Hepatic stellate cell (primary cell): ENCODE measurements around the gene FBXO17.

Experiments
- DNase-seq: peaks from one replicate; pipeline ENCODE4 v3.0.0; 2011; ENCODE audit warnings: low spot score

The FBXO17 gene

DNA sequence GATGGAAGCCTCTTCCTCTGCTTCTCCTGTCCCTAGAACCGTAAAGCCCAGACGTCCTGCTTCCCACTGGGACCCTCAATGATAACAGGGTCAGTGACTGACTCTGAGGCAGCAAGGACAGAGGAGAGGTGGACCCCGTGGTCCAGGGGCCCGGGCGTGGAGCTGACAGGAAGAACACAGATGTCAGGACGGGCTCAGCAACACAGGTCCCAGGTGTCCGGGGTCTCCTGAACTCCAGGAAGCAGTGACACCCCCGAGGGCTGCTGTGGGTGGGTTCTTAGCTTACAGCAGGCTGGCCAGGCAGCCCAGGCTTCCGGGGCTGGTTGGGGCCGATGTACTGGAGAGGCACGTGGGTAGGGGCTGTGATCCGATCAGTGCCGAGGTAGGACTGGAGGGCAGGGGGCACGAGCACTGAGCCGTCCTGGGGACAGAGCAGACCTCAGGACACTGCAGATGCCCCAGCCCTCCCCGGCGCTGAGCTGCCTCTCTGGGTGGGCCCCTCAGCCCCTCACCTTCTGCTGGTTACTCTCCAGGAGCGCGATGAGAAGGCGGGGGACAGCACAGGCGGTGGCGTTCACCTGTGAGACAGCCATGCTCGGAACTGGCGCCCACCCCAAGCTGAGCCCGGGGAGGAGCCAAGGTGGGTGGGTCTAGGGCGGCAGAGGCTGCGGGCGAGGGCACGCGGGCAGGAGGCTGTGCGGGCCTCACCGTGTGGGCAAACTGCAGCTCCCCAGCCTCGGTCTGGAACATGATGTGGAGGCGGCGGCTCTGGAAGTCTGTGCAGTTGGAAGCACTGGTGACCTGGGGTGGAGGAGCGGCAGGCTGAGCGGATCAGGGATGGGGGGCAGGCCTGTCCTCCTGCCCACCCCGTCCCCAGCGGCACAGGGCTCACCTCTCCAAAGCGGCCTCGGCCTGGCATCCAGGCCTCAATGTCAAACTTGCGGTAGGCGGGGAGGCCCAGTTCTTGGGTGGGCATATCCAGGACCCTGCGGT is 59.9 kb downstream of the FBXO17 start:
- DNase-seq = no peak

GRCh38 chr19:38913958-38914357 is 61.6 kb downstream of the FBXO17 start:
- DNase-seq = no peak

GRCh38 chr19:38912600-38913514 is 62.7 kb downstream of the FBXO17 start:
- no peak for DNase-seq

DNA sequence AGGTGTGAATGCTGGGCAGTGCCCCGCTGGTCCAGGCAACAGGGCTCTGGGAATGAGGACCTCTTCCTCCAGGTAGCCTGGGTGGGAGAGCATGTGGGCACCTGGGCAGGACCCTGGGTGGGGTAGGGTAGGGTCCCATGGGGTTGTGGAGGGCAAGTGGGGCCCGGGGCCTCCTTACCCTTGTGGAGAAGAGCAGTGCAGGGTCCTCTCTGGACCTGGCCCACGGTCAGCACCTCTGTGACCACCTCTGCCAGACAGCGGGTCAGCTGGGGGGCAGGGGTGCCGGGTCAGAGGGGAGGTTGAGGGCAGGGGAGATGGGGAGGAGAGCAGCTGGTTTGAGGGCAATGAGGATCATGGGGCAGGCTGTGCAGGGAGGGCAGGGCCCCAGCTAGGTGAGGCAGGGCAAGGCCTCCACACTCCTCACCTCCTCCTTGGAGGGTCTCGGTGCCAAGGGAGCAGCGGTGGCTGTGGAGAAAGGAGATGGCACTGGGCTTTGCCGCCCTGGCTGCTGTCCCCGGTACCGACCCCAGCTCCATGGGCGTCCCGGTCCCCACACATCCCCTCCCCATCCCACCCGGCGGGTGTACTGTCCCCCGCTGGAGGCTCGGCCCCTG is 64.0 kb downstream of the FBXO17 start:
- DNase-seq = no peak

- DNase-seq = no peak
Measured at GRCh38 chr19:38910488-38910887, 65.1 kb downstream of the FBXO17 start.

GRCh38 chr19:38908911-38909310 is 66.6 kb downstream of the FBXO17 start:
- DNase-seq = no peak

DNA sequence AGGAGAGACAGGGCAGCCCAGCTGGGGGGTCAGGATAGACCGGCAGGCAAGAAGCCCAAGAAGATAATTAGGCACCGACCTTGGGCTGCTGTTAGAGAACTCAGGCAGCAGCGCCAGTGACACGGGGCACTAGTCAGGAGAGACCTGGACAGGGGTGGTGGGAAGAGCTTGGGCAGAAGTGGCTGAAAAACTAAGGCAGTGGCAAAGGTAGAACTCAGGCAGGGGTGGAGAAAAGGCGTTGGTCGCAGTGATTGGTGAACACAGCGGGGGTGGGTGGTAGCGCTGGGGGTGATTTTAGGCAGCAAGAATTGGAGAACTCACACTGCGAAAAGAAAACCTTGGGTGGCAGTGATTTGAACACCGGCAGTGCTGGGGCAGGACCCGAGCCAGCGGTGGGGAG is 67.9 kb downstream of the FBXO17 start:
- no peak for DNase-seq

- DNase-seq = no peak
Measured at GRCh38 chr19:38907227-38907626, 68.3 kb downstream of the FBXO17 start.

GRCh38 chr19:38905620-38906019 is 69.9 kb downstream of the FBXO17 start:
- DNase-seq = no peak

GRCh38 chr19:38904581-38905539 is 70.7 kb downstream of the FBXO17 start:
- DNase-seq = no peak

DNA sequence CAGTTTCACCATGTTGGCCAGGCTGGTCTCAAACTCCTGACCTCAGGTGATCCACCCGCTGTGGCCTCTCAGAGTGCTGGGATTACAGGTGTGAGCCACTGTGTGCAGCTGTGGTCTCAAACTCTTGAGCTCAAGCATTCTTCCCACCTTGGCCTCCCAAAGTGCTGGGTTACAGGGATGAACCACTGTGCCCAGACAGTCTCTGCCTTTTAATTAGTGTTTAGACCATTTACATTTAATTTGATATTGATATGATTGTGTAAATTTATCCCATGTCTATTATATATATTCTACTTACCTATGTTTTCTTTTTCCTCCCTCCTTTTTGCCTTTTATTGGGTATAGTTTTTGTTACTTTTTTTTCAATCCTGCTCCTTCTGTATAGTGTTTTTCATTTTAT is 73.9 kb downstream of the FBXO17 start:
- DNase-seq = no peak

GRCh38 chr19:38900743-38901190 is 74.8 kb downstream of the FBXO17 start:
- DNase-seq = no peak

GRCh38 chr19:38900202-38900629 is 75.3 kb downstream of the FBXO17 start:
- no peak for DNase-seq

- DNase-seq = peak; percentile 99
Measured at GRCh38 chr19:38899447-38900201, 75.9 kb downstream of the FBXO17 start, which contains the start of the genes NFKBIB and SIRT2. Gene NFKBIB, plus strand, starts transcription at chr19:38899969. Its CDS starts 64 bp downstream, at chr19:38900033. Gene SIRT2, minus strand, starts transcription at chr19:38899618. Its CDS starts 97 bp downstream, at chr19:38899521.

- DNase-seq = peak; percentile 39
Measured at GRCh38 chr19:38898788-38899446, 76.6 kb downstream of the FBXO17 start.

DNA sequence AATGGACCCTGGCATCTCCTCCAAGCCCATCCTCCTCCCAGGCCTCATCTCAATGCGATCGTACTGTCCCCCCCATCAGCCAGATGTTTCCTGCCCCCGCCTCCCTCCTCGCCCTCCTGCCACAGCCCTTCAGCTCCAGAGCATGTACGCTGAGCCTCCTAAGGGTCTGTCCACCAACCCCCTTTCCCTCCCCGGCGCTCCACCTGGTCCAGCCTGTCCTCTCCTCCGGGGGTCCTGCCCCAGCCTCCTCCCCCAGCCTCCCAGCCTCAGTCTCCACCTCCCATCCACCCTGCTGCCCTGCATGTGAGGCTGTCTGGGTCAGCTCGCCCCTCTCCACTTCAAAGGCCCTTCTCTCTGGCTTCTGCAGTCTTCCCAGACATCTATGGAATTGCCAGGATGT is 80.6 kb downstream of the FBXO17 start:
- no peak for DNase-seq

GRCh38 chr19:38893341-38893771 is 82.2 kb downstream of the FBXO17 start:
- DNase-seq = no peak

DNA sequence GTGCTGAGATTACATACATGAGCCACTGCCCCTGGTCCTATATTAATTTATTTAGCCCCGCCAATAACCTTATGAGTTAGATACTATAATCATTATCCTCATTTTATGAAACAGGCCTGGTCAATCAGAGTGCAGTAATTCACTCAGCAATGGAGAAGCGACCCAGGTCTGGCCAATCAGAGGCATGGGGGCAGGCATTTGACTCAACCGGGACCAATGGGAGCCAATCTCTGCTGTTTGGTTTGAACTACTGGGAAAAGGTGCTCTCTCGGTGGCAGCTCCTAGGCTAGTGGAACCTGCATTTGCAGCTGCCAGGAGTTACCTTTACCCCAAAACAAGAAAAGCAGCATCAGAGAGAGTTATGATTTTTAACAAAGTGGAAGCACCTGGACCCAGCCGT is 82.7 kb downstream of the FBXO17 start:
- DNase-seq = no peak

- no peak for DNase-seq
Measured at GRCh38 chr19:38891771-38892170, 83.8 kb downstream of the FBXO17 start.
